IMR-90 (cell line): ENCODE measurements around the gene RFPL4A. TPM values are rescaled to one million over a fixed set of nuclear protein-coding genes. Genes with fewer than 3 reads are reported as not detected.

Experiments
- ATAC-seq: fragments of 200-7000 bp; cut with Tn5 transposase; 2 replicates; pipeline ENCODE4 v1.9.1; 2020; ENCODE audit warnings: low read depth, mild to moderate bottlenecking, moderate library complexity
- BruUV-seq: library from RNA; stranded (reverse); fragments of 400-500 nt; replicated peaks from 2 replicates; lab custom pipeline; 2021; lab: Mats Ljungman, UMichigan
- CTCF ChIA-PET: fragments of 300-600 bp; formaldehyde crosslinking; extraction: SDS; loops from one replicate; lab custom pipeline; 2021; ENCODE audit warnings: antibody characterized with exemption; lab: Yijun Ruan, JAX
- POLR2A ChIA-PET: fragments of 300-600 bp; sonication (Branson Sonifier 250); formaldehyde crosslinking; loops from one replicate; lab custom pipeline; 2022; ENCODE audit warnings: antibody characterized with exemption; ENCODE audit not compliant: unreplicated experiment; lab: Charles Lee
- DNase-seq: peaks from one replicate; pipeline ENCODE4 v3.0.0; 2013
- H2AFZ ChIP-seq: replicated peaks from 2 replicates; pipeline ENCODE3; 2013; ENCODE audit warnings: low read length, mild to moderate bottlenecking; ENCODE audit not compliant: poor library complexity
- H2AK5ac ChIP-seq: 2 replicates; pipeline ENCODE4 v1.6.1; 2013; ENCODE audit warnings: low read depth, low read length, inconsistent platforms
- H2AK9ac ChIP-seq: replicated peaks from 2 replicates; pipeline ENCODE3; 2013; ENCODE audit warnings: mild to moderate bottlenecking, low read depth, low read length, moderate library complexity; ENCODE audit not compliant: poor library complexity
- H2BK120ac ChIP-seq: 2 replicates; pipeline ENCODE4 v1.6.1; 2013; ENCODE audit warnings: low read depth, low read length, inconsistent platforms
- H2BK15ac ChIP-seq: 3 replicates; pipeline ENCODE4 v1.6.1; 2013; ENCODE audit warnings: low read depth, low read length, inconsistent platforms
- H2BK20ac ChIP-seq: 2 replicates; pipeline ENCODE4 v1.6.1; 2013; ENCODE audit warnings: low read depth, mild to moderate bottlenecking, inconsistent platforms, low read length, moderate library complexity
- H2BK5ac ChIP-seq: 2 replicates; pipeline ENCODE4 v1.6.1; 2013; ENCODE audit warnings: mild to moderate bottlenecking, low read depth, low read length, inconsistent platforms; ENCODE audit not compliant: poor library complexity, severe bottlenecking
- H3K14ac ChIP-seq: replicated peaks from 2 replicates; pipeline ENCODE4 v1.6.1; 2013; ENCODE audit warnings: low read depth, low read length, inconsistent platforms
- H3K18ac ChIP-seq: 2 replicates; pipeline ENCODE4 v1.6.1; 2013; ENCODE audit warnings: low read depth, low read length, control low read depth
- H3K23ac ChIP-seq: 2 replicates; pipeline ENCODE4 v1.6.1; 2013; ENCODE audit warnings: low read depth, low read length, inconsistent platforms
- H3K27ac ChIP-seq: 2 replicates; pipeline ENCODE4 v1.5.1; 2013; ENCODE audit warnings: mild to moderate bottlenecking, control low read depth, low read length; ENCODE audit not compliant: insufficient read depth
- H3K27me3 ChIP-seq: 2 replicates; pipeline ENCODE4 v1.6.1; 2013; ENCODE audit warnings: low read length; ENCODE audit not compliant: control insufficient read depth, insufficient read depth
- H3K36me3 ChIP-seq: 2 replicates; pipeline ENCODE4 v1.6.1; 2013; ENCODE audit warnings: low read length, mixed read lengths; ENCODE audit not compliant: control insufficient read depth, insufficient read depth
- H3K4ac ChIP-seq: 2 replicates; pipeline ENCODE4 v1.6.1; 2013; ENCODE audit warnings: low read depth, low read length, inconsistent platforms
- H3K4me1 ChIP-seq: 2 replicates; pipeline ENCODE4 v1.6.1; 2013; ENCODE audit warnings: low read length, mixed read lengths; ENCODE audit not compliant: control insufficient read depth, insufficient read depth
- H3K4me2 ChIP-seq: 2 replicates; pipeline ENCODE4 v1.6.1; 2013; ENCODE audit warnings: low read depth, mild to moderate bottlenecking, control low read depth, low read length, moderate library complexity
- H3K4me3 ChIP-seq: 2 replicates; pipeline ENCODE4 v1.5.1; 2013; ENCODE audit warnings: low read depth, mild to moderate bottlenecking, control low read depth, low read length, moderate library complexity; ENCODE audit not compliant: insufficient read depth
- H3K56ac ChIP-seq: 2 replicates; pipeline ENCODE4 v1.6.1; 2013; ENCODE audit warnings: low read length, inconsistent platforms; ENCODE audit not compliant: insufficient read depth; ENCODE audit errors: extremely low read depth
- H3K79me1 ChIP-seq, 2 experiments: 2 replicates each; pipeline ENCODE4 v1.6.1; 2013; ENCODE audit warnings: low read length in 2 of 2, inconsistent platforms in 1 of 2, low read depth in 1 of 2
- H3K9ac ChIP-seq: 2 replicates; pipeline ENCODE4 v1.6.1; 2013; ENCODE audit warnings: low read depth, low read length, control low read depth
- H3K9me1 ChIP-seq: 2 replicates; pipeline ENCODE4 v1.6.1; 2013; ENCODE audit warnings: low read length, inconsistent platforms; ENCODE audit not compliant: insufficient read depth
- H3K9me3 ChIP-seq: 2 replicates; pipeline ENCODE4 v1.6.1; 2013; ENCODE audit warnings: low read length; ENCODE audit not compliant: control insufficient read depth, insufficient read depth
- H4K20me1 ChIP-seq: 2 replicates; pipeline ENCODE4 v1.6.1; 2013; ENCODE audit warnings: low read length, inconsistent platforms; ENCODE audit not compliant: insufficient read depth
- H4K5ac ChIP-seq: 2 replicates; pipeline ENCODE4 v1.6.1; 2013; ENCODE audit warnings: mild to moderate bottlenecking, low read depth, low read length, control low read depth
- H4K8ac ChIP-seq, 2 experiments: 2 replicates each; pipeline ENCODE4 v1.6.1; 2013; ENCODE audit warnings: low read depth in 2 of 2, low read length in 2 of 2, control low read depth in 1 of 2, inconsistent platforms in 1 of 2
- H4K91ac ChIP-seq: 2 replicates; pipeline ENCODE4 v1.6.1; 2013; ENCODE audit warnings: low read depth, low read length, inconsistent platforms; ENCODE audit not compliant: insufficient read depth
- BHLHE40 ChIP-seq: fragments of 150-350 bp; IDR thresholded peaks from 2 replicates; pipeline ENCODE4 v1.6.1; 2016; ENCODE audit warnings: mild to moderate bottlenecking, low read depth, low read length
- CEBPB ChIP-seq: IDR thresholded peaks from 2 replicates; pipeline ENCODE4 v1.6.1; 2012; ENCODE audit warnings: low read depth, low read length, improper control_type of control experiment
- CHD1 ChIP-seq: IDR thresholded peaks from 2 replicates; pipeline ENCODE4 v1.6.1; 2012; ENCODE audit warnings: low read depth, low read length, improper control_type of control experiment
- CTCF ChIP-seq: conservative IDR thresholded peaks from 2 replicates; pipeline ENCODE4 v1.5.1; 2012; ENCODE audit warnings: mild to moderate bottlenecking, low read depth, low read length, improper control_type of control experiment
- ELK1 ChIP-seq: fragments of 150-350 bp; IDR thresholded peaks from 2 replicates; pipeline ENCODE4 v1.6.1; 2016; ENCODE audit warnings: low read depth, mild to moderate bottlenecking, low read length, moderate library complexity, borderline replicate concordance
- FOS ChIP-seq: fragments of 150-350 bp; IDR thresholded peaks from 2 replicates; pipeline ENCODE4 v1.6.1; 2016; ENCODE audit warnings: low read depth, low read length
- MAFK ChIP-seq: IDR thresholded peaks from 2 replicates; pipeline ENCODE4 v1.6.1; 2012; ENCODE audit warnings: low read depth, low read length, improper control_type of control experiment
- MAZ ChIP-seq: IDR thresholded peaks from 2 replicates; pipeline ENCODE4 v1.6.1; 2012; ENCODE audit warnings: low read depth, mild to moderate bottlenecking, low read length, improper control_type of control experiment, moderate library complexity, borderline replicate concordance
- MXI1 ChIP-seq: IDR thresholded peaks from 2 replicates; pipeline ENCODE4 v1.6.1; 2012; ENCODE audit warnings: low read depth, mild to moderate bottlenecking, low read length, moderate library complexity, borderline replicate concordance
- NFE2L2 ChIP-seq: fragments of 150-350 bp; IDR thresholded peaks from 2 replicates; pipeline ENCODE4 v1.6.1; 2016; ENCODE audit warnings: low read depth, mild to moderate bottlenecking, low read length
- POLR2A ChIP-seq: IDR thresholded peaks from 2 replicates; pipeline ENCODE4 v1.6.1; 2012; ENCODE audit warnings: mild to moderate bottlenecking, low read depth, low read length
- RAD21 ChIP-seq: IDR thresholded peaks from 2 replicates; pipeline ENCODE4 v1.6.1; 2012; ENCODE audit warnings: low read length, improper control_type of control experiment
- RCOR1 ChIP-seq: IDR thresholded peaks from 2 replicates; pipeline ENCODE4 v1.6.1; 2012; ENCODE audit warnings: mild to moderate bottlenecking, low read length, improper control_type of control experiment; ENCODE audit not compliant: insufficient replicate concordance
- RFX5 ChIP-seq: IDR thresholded peaks from 2 replicates; pipeline ENCODE4 v1.8.0; 2012; ENCODE audit warnings: low read depth, mild to moderate bottlenecking, low read length, moderate library complexity
- SMC3 ChIP-seq: fragments of 150-350 bp; IDR thresholded peaks from 2 replicates; pipeline ENCODE4 v1.6.1; 2016; ENCODE audit warnings: low read depth, mild to moderate bottlenecking, antibody characterized with exemption, low read length, moderate library complexity
- USF2 ChIP-seq: fragments of 150-350 bp; IDR thresholded peaks from 2 replicates; pipeline ENCODE4 v1.6.1; 2017; ENCODE audit warnings: mild to moderate bottlenecking, antibody characterized with exemption, low read length, low read depth
- WGBS, 2 experiments: methylation state at CpG; one replicate each; pipeline versions ENCODE4 v1.1.5 to v1.1.7; 2013; ENCODE audit warnings: missing lambda C conversion rate in 2 of 2; ENCODE audit not compliant: insufficient read length in 1 of 2; ENCODE audit errors: extremely low coverage in 2 of 2; 5-methylcytosine and 5-hydroxymethylcytosine counted together
- dilution Hi-C: fragments of 300-500 bp; cut with HindIII; formaldehyde crosslinking; loops from one replicate; pipeline ENCODE4 v1.14.3; 2018; ENCODE audit warnings: low sequenced_read_pairs; ENCODE audit not compliant: unreplicated experiment
- in situ Hi-C: fragments of 300-500 bp; cut with MboI; formaldehyde crosslinking; loops from 3 replicates; pipeline ENCODE4 v1.14.3; 2019; ENCODE audit warnings: low sequenced_read_pairs, inconsistent platforms, mixed read lengths
- intact Hi-C: fragments of 100-400 bp; cut with micrococcal nuclease; formaldehyde crosslinking; loops from 2 replicates; pipeline ENCODE4 v1.10.0; 2022
- polyA plus RNA-seq, 3 experiments: library from polyadenylated mRNA; depleted of rRNA; stranded (reverse); fragments of >200 nt; gene quantifications; 2 replicates each; pipeline ENCODE4 v1.2.3, GENCODE V29; 2012; ENCODE audit warnings: low replicate concordance in 1 of 3
- total RNA-seq: library from RNA; depleted of rRNA; stranded (reverse); fragments of >200 nt; gene quantifications from 2 replicates; pipeline ENCODE4 v1.2.3, GENCODE V29; 2012

RFPL4A gene
- total and polyA plus RNA-seq, 2 of the 4 experiments (the other 2 are of a cell fraction): 0.07 TPM; not detected in 1

DNA sequence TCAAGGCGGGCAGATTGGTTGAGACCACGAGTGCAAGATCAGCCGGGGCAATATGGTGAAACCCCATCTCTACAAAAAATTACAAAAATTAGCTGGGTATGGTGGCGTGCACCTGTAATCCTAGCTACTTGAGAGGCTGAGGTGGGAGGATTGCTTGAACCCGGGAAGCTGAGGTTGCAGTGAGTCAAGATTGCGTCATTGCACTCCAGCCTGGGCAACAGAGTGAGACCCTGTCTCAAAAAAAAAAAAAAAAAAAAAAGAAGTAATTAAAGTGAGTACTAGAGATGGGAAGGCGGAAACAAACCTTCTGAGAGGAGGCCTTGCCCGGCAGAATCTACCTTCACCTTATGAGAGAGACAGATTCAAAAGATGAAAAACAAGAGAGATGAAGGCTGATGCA, 35.4 kb upstream of the RFPL4A start:
- Histone ChIP-seq H3K9me3 (0 out of 2 replicates have a peak, but pooled peaks cover 4% of the 10 kb centered on the region), H3K27me3 (no peaks in the 10 kb centered on the region), H3K4ac (no peak overlapping the region), H3K27ac (no peak overlapping the region), H4K8ac (no peak overlapping the region), H2AK9ac (no peak overlapping the region), H2AK5ac (no peak overlapping the region), H3K4me1 (no peaks in the 10 kb centered on the region), H2AFZ (no peak overlapping the region), H3K4me2 (no peak overlapping the region), H2BK15ac (no peak overlapping the region), H3K14ac (no peak overlapping the region), H3K9me1 (no peaks in the 10 kb centered on the region), H4K91ac (no peak overlapping the region), H3K9ac (no peak overlapping the region), H3K18ac (no peak overlapping the region), H3K36me3 (no peaks in the 10 kb centered on the region), H3K56ac (no peak overlapping the region), H2BK5ac (no peak overlapping the region), H3K23ac (no peak overlapping the region), H2BK20ac (no peak overlapping the region), H3K79me1 (no peaks in the 10 kb centered on the region), H2BK120ac (no peak overlapping the region), H4K5ac (no peak overlapping the region), H4K20me1 (no peaks in the 10 kb centered on the region), H3K4me3 (no peak overlapping the region)
- DNase-seq: no peak
- in situ Hi-C loops (no loop called here), intact Hi-C loops (no loop called here), dilution Hi-C loops (no loop called here)
- no CpG with 5 or more reads among the region's 8 CpGs for WGBS, 2 experiments
- TF ChIP-seq USF2 (no peak), CEBPB (no peak), ELK1 (no peak), MAFK (no peak), SMC3 (no peak), MXI1 (no peak), RCOR1 (no peak), POLR2A (no peak), CHD1 (no peak), RFX5 (no peak), BHLHE40 (no peak), RAD21 (no peak), NFE2L2 (no peak), MAZ (no peak), FOS (no peak), CTCF (no peak)
- CTCF ChIA-PET: no interaction called here
- no peak for ATAC-seq
- no TSS peak for BruUV-seq
- POLR2A ChIA-PET: no interaction called here
